Measurements from ENCODE around the gene CES2. TPM values are rescaled to one million over a fixed set of nuclear protein-coding genes. Genes with fewer than 3 reads are reported as not detected.

Gene CES2
- total and polyA plus RNA-seq, 9 of the 15 experiments (the other 6 are each of a cell fraction or from before 2014, with no cell fraction given), result 2.2 to 37.9 (median 24.4) TPM

DNA sequence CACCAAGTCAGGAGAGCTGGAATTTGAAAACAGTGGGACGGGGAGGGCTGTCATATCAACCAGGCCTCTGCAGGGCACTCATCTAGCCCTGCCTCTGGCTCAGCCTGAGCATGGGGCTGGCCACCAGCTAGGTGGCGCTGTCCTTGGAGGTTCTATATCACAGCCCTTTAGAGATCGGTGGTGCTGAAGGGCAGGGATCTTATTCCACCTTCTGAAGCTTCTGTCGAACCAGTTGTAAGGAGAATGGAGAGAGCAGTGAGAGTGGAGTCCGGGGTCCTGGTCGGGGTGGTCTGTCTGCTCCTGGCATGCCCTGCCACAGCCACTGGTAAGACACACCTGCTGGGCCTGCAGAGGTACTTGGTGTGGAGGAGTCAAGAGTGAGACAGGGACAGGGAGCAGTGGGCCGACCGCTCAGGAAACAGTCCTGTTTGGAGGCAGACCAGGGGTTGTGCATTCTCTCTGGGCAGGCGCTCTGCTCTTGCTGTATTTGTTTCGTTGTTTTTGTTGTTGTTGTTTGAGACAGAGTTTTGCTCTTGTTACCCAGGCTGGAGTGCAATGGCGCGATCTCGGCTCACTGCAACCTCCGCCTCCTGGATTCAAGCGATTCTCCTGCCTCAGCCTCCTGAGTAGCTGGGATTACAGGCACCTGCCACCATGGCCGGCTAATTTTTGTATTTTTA is 25.9 kb downstream of the CES2 start, which contains the start of gene CES3:
CES3 (plus strand) TSS at position 202 of the 680 bp plus-strand sequence; CDS start at position 244, 42 bp downstream.
- TSS peak; percentile 80 for BruUV-seq (replicated peaks)
- H4K20me1 ChIP-seq (replicated peaks; ENCODE audit: control insufficient read depth, insufficient read depth, low read length), result no peaks in the 10 kb centered on the region
- FAIRE-seq (peak; percentile 99), ATAC-seq (peak; percentile 100), DNase-seq (ENCODE audit: extremely low read depth in 1 of 4, low spot score in 3 of 4) (peak; percentile 81 to 90 (median 86))
- in situ Hi-C loops (cut with MboI) (loop anchor here (25.0 kb wide), 2 partner anchors 201 to 451 kb away; partner anchors contain the start of genes B3GNT9, FBXL8, HSF4 and NOL3), intact Hi-C loops (cut with micrococcal nuclease) (no loop called here)
- H3K9me3 ChIP-seq (replicated peaks; ENCODE audit: control insufficient read depth, insufficient read depth, low read depth, low read length), result no peaks in the 10 kb centered on the region
- ChIA-PET POLR2A (interaction anchor here (0.6 to 1.1 kb wide), 8 partner anchors 8 to 484 kb away, joined by 3 to 4 read pairs (median 3); no protein-coding TSS in a partner anchor), CTCF (ENCODE audit: low intra/inter-chr PET ratio) (interaction anchor here (2.1 kb wide), 1 partner anchor 54 kb away, joined by 9 read pairs; no protein-coding TSS in a partner anchor)
- peak within 1 kb of the TSS; percentile 99 for H2AFZ ChIP-seq (ENCODE audit: low read depth, low read length)
- WGBS (ENCODE audit: insufficient coverage, low coverage, missing lambda C conversion rate), result 11% methylated on average over 11 of the region's 16 CpGs
- peaks cover 2 to 13% of the 10 kb centered on the region in 2 experiments; a peak in 2 of 5 replicates for H3K27me3 ChIP-seq (ENCODE audit: control insufficient read depth in 2 of 2, insufficient read depth in 2 of 2, low read length in 2 of 2)
- peaks cover 0 to 7% of the 10 kb centered on the region in 2 experiments; a peak in 2 of 5 replicates for H3K4me1 ChIP-seq (replicated peaks in 1 of 2; ENCODE audit: control insufficient read depth in 2 of 2, insufficient read depth in 2 of 2, low read length in 2 of 2)
- H3K4me3 ChIP-seq, result peak within 1 kb of the TSS; percentile 30
- H3K4me2 ChIP-seq (ENCODE audit: insufficient read depth, low read length), result peak within 1 kb of the TSS; percentile 64
- H3K9me1 ChIP-seq (ENCODE audit: control insufficient read depth, insufficient read depth, low read length), result no peaks in the 10 kb centered on the region
- H3K9ac ChIP-seq (ENCODE audit: insufficient read depth in 1 of 2, low read depth in 2 of 2, low read length in 2 of 2), result peak within 1 kb of the TSS; percentile 40 to 83; a peak in 3 of 4 replicates
- H3K27ac ChIP-seq (ENCODE audit: extremely low read depth, low read depth, low read length), result no peak within 1 kb of the TSS; the same call in 2 of the 3 replicates
- no peaks in the 10 kb centered on the region for H3K79me2 ChIP-seq (ENCODE audit: control insufficient read depth, insufficient read depth, low read length)
- H3K36me3 ChIP-seq (ENCODE audit: control insufficient read depth, insufficient read depth, low read length), result no peaks in the 10 kb centered on the region
- peak; percentile 48 for TF ChIP-seq SMC3 (conservative IDR thresholded peaks at IDR 0.05; ENCODE audit: insufficient read depth, low read depth, low read length)
- peak; percentile 19; the same call in 1 of the 2 replicates for TF ChIP-seq ESRRA (IDR thresholded peaks at IDR 0.05; ENCODE audit: borderline replicate concordance, low read depth)
- TF ChIP-seq, protein P1, sequence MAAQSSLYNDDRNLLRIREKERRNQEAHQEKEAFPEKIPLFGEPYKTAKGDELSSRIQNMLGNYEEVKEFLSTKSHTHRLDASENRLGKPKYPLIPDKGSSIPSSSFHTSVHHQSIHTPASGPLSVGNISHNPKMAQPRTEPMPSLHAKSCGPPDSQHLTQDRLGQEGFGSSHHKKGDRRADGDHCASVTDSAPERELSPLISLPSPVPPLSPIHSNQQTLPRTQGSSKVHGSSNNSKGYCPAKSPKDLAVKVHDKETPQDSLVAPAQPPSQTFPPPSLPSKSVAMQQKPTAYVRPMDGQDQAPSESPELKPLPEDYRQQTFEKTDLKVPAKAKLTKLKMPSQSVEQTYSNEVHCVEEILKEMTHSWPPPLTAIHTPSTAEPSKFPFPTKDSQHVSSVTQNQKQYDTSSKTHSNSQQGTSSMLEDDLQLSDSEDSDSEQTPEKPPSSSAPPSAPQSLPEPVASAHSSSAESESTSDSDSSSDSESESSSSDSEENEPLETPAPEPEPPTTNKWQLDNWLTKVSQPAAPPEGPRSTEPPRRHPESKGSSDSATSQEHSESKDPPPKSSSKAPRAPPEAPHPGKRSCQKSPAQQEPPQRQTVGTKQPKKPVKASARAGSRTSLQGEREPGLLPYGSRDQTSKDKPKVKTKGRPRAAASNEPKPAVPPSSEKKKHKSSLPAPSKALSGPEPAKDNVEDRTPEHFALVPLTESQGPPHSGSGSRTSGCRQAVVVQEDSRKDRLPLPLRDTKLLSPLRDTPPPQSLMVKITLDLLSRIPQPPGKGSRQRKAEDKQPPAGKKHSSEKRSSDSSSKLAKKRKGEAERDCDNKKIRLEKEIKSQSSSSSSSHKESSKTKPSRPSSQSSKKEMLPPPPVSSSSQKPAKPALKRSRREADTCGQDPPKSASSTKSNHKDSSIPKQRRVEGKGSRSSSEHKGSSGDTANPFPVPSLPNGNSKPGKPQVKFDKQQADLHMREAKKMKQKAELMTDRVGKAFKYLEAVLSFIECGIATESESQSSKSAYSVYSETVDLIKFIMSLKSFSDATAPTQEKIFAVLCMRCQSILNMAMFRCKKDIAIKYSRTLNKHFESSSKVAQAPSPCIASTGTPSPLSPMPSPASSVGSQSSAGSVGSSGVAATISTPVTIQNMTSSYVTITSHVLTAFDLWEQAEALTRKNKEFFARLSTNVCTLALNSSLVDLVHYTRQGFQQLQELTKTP (IDR thresholded peaks at IDR 0.05; ENCODE audit: low read depth in 1 of 2, partially characterized antibody in 2 of 2), result peak in 1 of 2 experiments; percentile 47
- TF ChIP-seq ZNF512 (tag; IDR thresholded peaks at IDR 0.05), result no peak
- TF ChIP-seq MLLT1 (IDR thresholded peaks at IDR 0.05), result peak; percentile 27 to 75; a peak in 1 of 4 replicates
- TF ChIP-seq, protein P2, sequence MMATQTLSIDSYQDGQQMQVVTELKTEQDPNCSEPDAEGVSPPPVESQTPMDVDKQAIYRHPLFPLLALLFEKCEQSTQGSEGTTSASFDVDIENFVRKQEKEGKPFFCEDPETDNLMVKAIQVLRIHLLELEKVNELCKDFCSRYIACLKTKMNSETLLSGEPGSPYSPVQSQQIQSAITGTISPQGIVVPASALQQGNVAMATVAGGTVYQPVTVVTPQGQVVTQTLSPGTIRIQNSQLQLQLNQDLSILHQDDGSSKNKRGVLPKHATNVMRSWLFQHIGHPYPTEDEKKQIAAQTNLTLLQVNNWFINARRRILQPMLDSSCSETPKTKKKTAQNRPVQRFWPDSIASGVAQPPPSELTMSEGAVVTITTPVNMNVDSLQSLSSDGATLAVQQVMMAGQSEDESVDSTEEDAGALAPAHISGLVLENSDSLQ (IDR thresholded peaks at IDR 0.05), result peak; percentile 34; the same call in 1 of the 2 replicates
- TF ChIP-seq XRCC5 (IDR thresholded peaks at IDR 0.05; ENCODE audit: low read depth, low read length), result peak; percentile 35; the same call in 1 of the 2 replicates
